GM23248 (cell line): ENCODE measurements around the gene ALG13. TPM values are rescaled to one million over a fixed set of nuclear protein-coding genes. Genes with fewer than 3 reads are reported as not detected.
A peak's percentile ranks its signal among the peaks of the same experiment; 100 is the strongest.
"Not testable (repeated sequence)": the region's sequence is repeated elsewhere in the genome, so short reads cannot be mapped to it uniquely, and the experiment has no call there.

Source experiments
- DNase-seq: peaks from one replicate; pipeline ENCODE4 v3.0.0-alpha.2; 2015
- H2AFZ ChIP-seq: fragments of 200-600 bp; sonication (generic); 2 replicates; pipeline ENCODE4 v1.6.1; 2016; ENCODE audit warnings: antibody characterized with exemption
- H3F3A ChIP-seq: fragments of 200-600 bp; sonication (generic); 2 replicates; pipeline ENCODE4 v1.6.1; 2016; ENCODE audit warnings: mild to moderate bottlenecking, antibody characterized with exemption, mixed run types; ENCODE audit not compliant: insufficient read depth
- H3K27ac ChIP-seq: fragments of 200-600 bp; sonication (generic); 2 replicates; pipeline ENCODE4 v1.5.1; 2016; ENCODE audit warnings: mild to moderate bottlenecking
- H3K27me3 ChIP-seq: fragments of 200-600 bp; sonication (generic); replicated peaks from 2 replicates; pipeline ENCODE4 v1.6.1; 2016; ENCODE audit warnings: mild to moderate bottlenecking; ENCODE audit not compliant: insufficient read depth
- H3K36me3 ChIP-seq: fragments of 200-600 bp; sonication (generic); 2 replicates; pipeline ENCODE4 v1.6.1; 2016; ENCODE audit warnings: low read depth, mild to moderate bottlenecking
- H3K4me1 ChIP-seq: fragments of 200-600 bp; sonication (generic); 2 replicates; pipeline ENCODE4 v1.6.1; 2016; ENCODE audit warnings: mild to moderate bottlenecking; ENCODE audit not compliant: insufficient read depth
- H3K4me2 ChIP-seq: fragments of 200-600 bp; sonication (generic); one replicate; pipeline ENCODE4 v1.6.1; 2016; ENCODE audit warnings: mild to moderate bottlenecking; ENCODE audit not compliant: unreplicated experiment
- H3K4me3 ChIP-seq: fragments of 200-600 bp; sonication (generic); 2 replicates; pipeline ENCODE4 v1.5.1; 2016; ENCODE audit warnings: mild to moderate bottlenecking
- H3K79me2 ChIP-seq: fragments of 200-600 bp; sonication (generic); 2 replicates; pipeline ENCODE4 v1.6.1; 2016; ENCODE audit warnings: mild to moderate bottlenecking; ENCODE audit not compliant: insufficient read depth
- H3K9ac ChIP-seq: fragments of 200-600 bp; sonication (generic); 2 replicates; pipeline ENCODE4 v1.6.1; 2016; ENCODE audit warnings: mild to moderate bottlenecking
- H3K9me2 ChIP-seq: fragments of 200-600 bp; sonication (generic); 2 replicates; pipeline ENCODE4 v1.6.1; 2016; ENCODE audit warnings: mixed run types, mild to moderate bottlenecking, moderate library complexity; ENCODE audit not compliant: insufficient read depth
- H3K9me3 ChIP-seq: fragments of 200-600 bp; sonication (generic); one replicate; pipeline ENCODE4 v1.6.1; 2017; ENCODE audit warnings: low read depth
- H4K20me1 ChIP-seq: fragments of 200-600 bp; sonication (generic); 2 replicates; pipeline ENCODE4 v1.6.0; 2016; ENCODE audit not compliant: insufficient read depth
- EZH2 ChIP-seq: fragments of 200-600 bp; sonication (generic); IDR thresholded peaks from 2 replicates; pipeline ENCODE4 v1.6.1; 2018; ENCODE audit warnings: antibody characterized with exemption, mild to moderate bottlenecking; ENCODE audit not compliant: insufficient read depth, poor library complexity, severe bottlenecking
- EZH2phosphoT487 ChIP-seq: fragments of 200-600 bp; sonication (generic); IDR thresholded peaks from 2 replicates; pipeline ENCODE4 v1.6.1; 2018; ENCODE audit warnings: antibody characterized with exemption, moderate library complexity, mild to moderate bottlenecking, low read depth; ENCODE audit not compliant: insufficient read depth
- WGBS, 2 experiments: methylation state at CpG; one replicate each; pipeline ENCODE4 v1.1.6; 2015 to 2017; ENCODE audit warnings: low lambda C conversion rate in 2 of 2, low coverage in 1 of 2; ENCODE audit errors: missing lambda C conversion rate in 2 of 2; 5-methylcytosine and 5-hydroxymethylcytosine counted together
- in situ Hi-C: fragments of 300-500 bp; cut with MboI; formaldehyde crosslinking; loops from 2 replicates; pipeline ENCODE4 v1.15.0; 2020
- polyA plus RNA-seq: library from polyadenylated mRNA; unstranded; fragments of >200 nt; fragmentation: Nextera tagmentation; extraction: Ambion mirVana; gene quantifications from 2 replicates; pipeline ENCODE4 v1.2.1, GENCODE V29; 2016
- total RNA-seq: library from RNA; depleted of rRNA; stranded (reverse); fragments of >200 nt; shearing (Covaris generic); gene quantifications from 2 replicates; pipeline ENCODE4 v1.2.3, GENCODE V29; 2014; rRNA removed

Gene ALG13
- total RNA-seq, result 32.3 and 46.8 TPM in 2 replicates
- polyA plus RNA-seq, result 34.4 and 38.2 TPM in 2 replicates

DNA sequence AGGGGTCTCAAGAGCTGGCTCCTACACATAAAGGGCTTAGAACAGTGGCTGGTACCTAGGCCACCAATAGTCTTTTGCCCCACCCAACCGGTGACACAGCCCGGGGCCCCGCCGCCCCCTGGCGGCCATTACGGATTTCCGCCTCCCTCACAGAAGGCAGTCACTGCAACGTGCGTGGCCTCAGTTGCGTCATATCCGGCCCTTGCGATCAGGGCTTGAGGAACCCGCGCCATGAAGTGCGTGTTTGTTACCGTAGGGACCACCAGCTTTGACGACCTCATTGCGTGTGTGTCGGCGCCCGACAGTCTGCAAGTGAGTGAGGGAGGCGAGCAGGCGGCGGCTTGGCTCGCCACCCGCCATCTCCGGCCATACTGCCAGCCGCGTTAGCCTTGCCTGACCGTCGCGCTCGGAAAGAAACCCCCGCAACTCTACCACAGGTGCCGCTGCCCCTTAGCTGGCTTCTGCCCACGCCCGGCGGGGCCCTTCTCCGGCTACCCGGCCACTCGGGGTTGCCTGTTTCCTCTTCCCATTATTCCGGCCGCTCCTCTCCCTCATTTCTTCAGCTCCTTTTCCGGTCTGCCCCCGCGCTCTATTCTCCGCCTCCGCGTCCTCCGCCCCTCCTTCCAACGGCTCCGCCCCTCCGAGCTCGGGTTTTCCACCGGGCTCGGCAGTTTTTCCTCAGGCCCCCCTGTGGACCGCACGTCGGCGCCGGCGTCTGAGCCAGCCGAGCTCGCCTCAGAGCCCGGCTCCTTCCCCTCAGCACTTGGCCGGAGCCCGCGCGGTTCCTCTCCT, at the start of gene ALG13:
Gene ALG13, plus strand, starts transcription at position 183 of the 792 bp plus-strand sequence. Its CDS starts 49 bp downstream, at position 232.
- H3K9me2 ChIP-seq, result no peaks in the 10 kb centered on the region
- H3K36me3 ChIP-seq, result peaks cover 28% of the 10 kb centered on the region
- in situ Hi-C loops, result no loop called here
- peak within 1 kb of the TSS; percentile 98 for H3K27ac ChIP-seq
- H4K20me1 ChIP-seq, result no peaks in the 10 kb centered on the region
- no peaks in the 10 kb centered on the region for H3K9me3 ChIP-seq
- peak within 1 kb of the TSS; percentile 100 for H3K9ac ChIP-seq
- H3K4me3 ChIP-seq, result peak within 1 kb of the TSS; percentile 95
- WGBS, 2 experiments, result 0 to 1% methylated on average over 26 to 63 of the region's 69 CpGs
- H3K4me1 ChIP-seq, result no peaks in the 10 kb centered on the region; the same call in 1 of the 2 replicates
- H2AFZ ChIP-seq, result peak within 1 kb of the TSS; percentile 84
- no peaks in the 10 kb centered on the region for H3K27me3 ChIP-seq
- TF ChIP-seq EZH2 (no peak), EZH2phosphoT487 (no peak)
- H3K4me2 ChIP-seq, result peak within 1 kb of the TSS; percentile 86
- H3F3A ChIP-seq, result no peaks in the 10 kb centered on the region
- peaks cover 36% of the 10 kb centered on the region for H3K79me2 ChIP-seq
- DNase-seq, result peak; percentile 91

DNA sequence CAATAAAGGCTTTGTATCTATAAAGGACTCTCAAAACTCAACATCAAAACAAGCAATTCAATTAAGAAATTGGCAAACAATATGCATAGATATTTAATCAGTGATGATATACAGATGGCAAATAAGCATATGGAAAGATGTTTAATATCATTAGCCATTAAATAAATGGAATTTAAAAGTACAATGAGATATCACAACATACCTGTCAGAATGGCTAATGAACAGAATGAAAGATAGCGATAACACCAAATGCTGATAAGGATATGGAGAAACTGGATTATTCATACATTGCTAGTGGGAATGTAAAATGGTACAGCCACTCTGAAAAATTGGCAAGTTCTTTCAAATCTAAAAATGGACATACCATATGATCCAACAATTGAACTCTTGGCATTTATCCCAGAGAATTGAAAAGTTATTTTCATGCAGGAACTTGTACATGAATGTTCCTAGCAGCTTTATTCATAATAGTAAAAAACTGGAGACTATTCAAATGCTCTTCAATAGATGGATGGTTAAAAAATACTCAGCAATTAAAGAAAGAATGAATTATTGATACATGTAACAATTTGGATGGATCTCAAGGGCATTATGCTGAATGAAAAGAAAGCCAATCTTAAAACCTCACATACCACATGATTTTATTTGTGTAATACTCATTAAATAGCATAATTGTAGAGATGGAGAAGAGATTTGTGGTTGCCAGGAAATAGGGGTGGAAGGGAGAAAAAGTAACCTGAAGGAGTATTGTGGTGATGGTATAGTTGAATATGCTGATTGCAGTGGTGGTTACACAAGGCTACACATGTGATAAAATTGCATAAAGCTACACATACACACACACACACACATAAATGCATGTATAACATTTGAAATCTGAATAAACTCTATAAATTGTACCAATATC, 45.9 kb upstream of the ALG13 start:
- Histone ChIP-seq H3K4me2 (no peak overlapping the region), H3K27ac (no peak overlapping the region), H3K4me3 (no peak overlapping the region), H3K9me3 (no peaks in the 10 kb centered on the region), H3F3A (no peaks in the 10 kb centered on the region), H3K36me3 (no peaks in the 10 kb centered on the region), H3K79me2 (no peaks in the 10 kb centered on the region), H3K9me2 (no peaks in the 10 kb centered on the region), H2AFZ (no peak overlapping the region), H3K4me1 (no peaks in the 10 kb centered on the region), H4K20me1 (no peaks in the 10 kb centered on the region), H3K9ac (no peak overlapping the region), H3K27me3 (no peaks in the 10 kb centered on the region)
- DNase-seq, result no peak
- 60 to 82% methylated on average over 1 of the region's 1 CpG for WGBS, 2 experiments
- in situ Hi-C loops, result no loop called here
- TF ChIP-seq EZH2phosphoT487 (no peak), EZH2 (no peak)

DNA sequence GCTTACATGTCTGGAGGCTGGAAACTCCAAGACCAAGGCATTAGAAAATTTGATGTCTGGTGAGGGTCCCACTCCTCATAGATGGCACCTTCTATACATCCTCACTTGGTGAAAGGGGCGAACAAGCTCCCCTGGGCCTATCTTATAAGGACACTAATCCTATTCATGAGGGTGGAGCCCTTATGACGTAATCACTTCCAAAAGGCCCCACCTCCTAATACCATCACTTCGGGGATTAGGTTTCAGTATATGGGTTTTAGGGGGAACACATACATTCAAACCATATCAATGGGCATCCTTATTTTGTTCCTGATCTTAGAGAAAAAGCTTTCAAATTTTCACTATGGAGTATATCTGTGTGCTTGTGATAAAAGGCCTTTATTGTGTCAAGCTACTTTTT, 39.0 kb upstream of the ALG13 start:
- no peaks in the 10 kb centered on the region for H3K4me1 ChIP-seq
- no peak overlapping the region for H2AFZ ChIP-seq
- H3K79me2 ChIP-seq, result no peaks in the 10 kb centered on the region
- no peaks in the 10 kb centered on the region for H3K27me3 ChIP-seq
- H3K9ac ChIP-seq, result no peak overlapping the region
- in situ Hi-C loops, result no loop called here
- no peaks in the 10 kb centered on the region for H3F3A ChIP-seq
- 34 to 43% methylated on average over 3 of the region's 3 CpGs for WGBS, 2 experiments
- no peaks in the 10 kb centered on the region for H3K9me2 ChIP-seq
- H3K4me2 ChIP-seq, result no peak overlapping the region
- H3K27ac ChIP-seq, result no peak overlapping the region
- no peak for DNase-seq
- TF ChIP-seq EZH2 (no peak), EZH2phosphoT487 (no peak)
- no peaks in the 10 kb centered on the region for H3K9me3 ChIP-seq
- no peaks in the 10 kb centered on the region for H3K36me3 ChIP-seq
- no peaks in the 10 kb centered on the region for H4K20me1 ChIP-seq
- H3K4me3 ChIP-seq, result no peak overlapping the region

DNA sequence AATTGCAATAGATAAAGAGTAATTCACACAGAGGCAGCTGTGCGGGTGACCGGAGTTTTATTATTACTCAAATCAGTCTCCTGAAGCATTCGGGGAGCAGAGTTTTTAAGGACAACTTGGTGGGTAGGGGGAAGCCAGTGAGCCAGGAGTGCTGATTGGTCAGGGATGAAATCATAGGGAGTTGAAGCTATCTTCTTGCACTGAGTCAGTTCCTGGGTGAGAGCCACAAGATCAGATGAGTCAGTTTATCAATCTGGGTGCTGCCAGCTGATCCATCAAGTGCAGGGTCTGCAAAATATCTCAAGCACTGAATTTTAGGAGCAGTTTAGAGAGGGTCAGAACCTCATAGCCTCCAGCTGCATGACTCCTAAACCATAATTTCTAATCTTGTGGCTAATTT, 35.8 kb upstream of the ALG13 start:
- H2AFZ ChIP-seq, H3K79me2 ChIP-seq, H3K9me3 ChIP-seq, H3F3A ChIP-seq, H3K4me3 ChIP-seq, H3K9me2 ChIP-seq, H3K4me2 ChIP-seq, H3K9ac ChIP-seq, H3K27me3 ChIP-seq, H3K36me3 ChIP-seq, H3K4me1 ChIP-seq, H4K20me1 ChIP-seq, DNase-seq, H3K27ac ChIP-seq, in situ Hi-C loops: not testable (repeated sequence)
- WGBS, 2 experiments, result 66 to 68% methylated on average over 3 of the region's 3 CpGs
